OCI-LY7 (cell line): ENCODE measurements around the gene IKZF3. TPM values are rescaled to one million over a fixed set of nuclear protein-coding genes. Genes with fewer than 3 reads are reported as not detected.
A peak's percentile ranks its signal among the peaks of the same experiment; 100 is the strongest.

Experiments used
- BruUV-seq: library from RNA; stranded (reverse); fragments of 400-500 nt; replicated peaks from 2 replicates; lab custom pipeline; 2021; lab: Mats Ljungman, UMichigan
- CTCF ChIA-PET: fragments of 300-600 bp; sonication (Branson Sonifier 250); formaldehyde crosslinking; loops from one replicate; lab custom pipeline; 2022; ENCODE audit warnings: antibody characterized with exemption; ENCODE audit not compliant: unreplicated experiment; lab: Charles Lee
- POLR2A ChIA-PET: fragments of 300-600 bp; sonication (Branson Sonifier 250); formaldehyde crosslinking; loops from one replicate; lab custom pipeline; 2022; ENCODE audit warnings: antibody characterized with exemption; lab: Charles Lee
- DNase-seq: peaks from one replicate; pipeline ENCODE4 v3.0.0-alpha.2; 2015; ENCODE audit warnings: low spot score
- H2AFZ ChIP-seq: fragments of 200-600 bp; sonication (generic), shearing (Covaris generic); 2 replicates; pipeline ENCODE4 v1.6.1; 2014; ENCODE audit warnings: mild to moderate bottlenecking, antibody characterized with exemption, low read length, moderate library complexity
- H3K27ac ChIP-seq: fragments of 200-600 bp; sonication (generic); 2 replicates; pipeline ENCODE4 v1.5.1; 2014; ENCODE audit warnings: mixed run types, low read depth, mild to moderate bottlenecking, moderate library complexity, low read length, inconsistent platforms; ENCODE audit not compliant: poor library complexity, severe bottlenecking
- H3K36me3 ChIP-seq: fragments of 200-600 bp; sonication (generic); 2 replicates; pipeline ENCODE4 v1.6.1; 2014; ENCODE audit warnings: mild to moderate bottlenecking, antibody characterized with exemption, low read length, moderate library complexity, mixed read lengths; ENCODE audit not compliant: insufficient read depth
- H3K4me1 ChIP-seq: fragments of 200-600 bp; sonication (generic); 2 replicates; pipeline ENCODE4 v1.5.1; 2014; ENCODE audit warnings: mild to moderate bottlenecking, low read length; ENCODE audit not compliant: insufficient read depth, poor library complexity, severe bottlenecking
- H3K4me2 ChIP-seq: fragments of 200-600 bp; sonication (generic); 2 replicates; pipeline ENCODE4 v1.6.1; 2014; ENCODE audit warnings: mild to moderate bottlenecking, low read length
- H3K4me3 ChIP-seq: fragments of 200-600 bp; sonication (generic); 2 replicates; pipeline ENCODE4 v1.5.1; 2014; ENCODE audit warnings: mild to moderate bottlenecking, low read depth, low read length; ENCODE audit not compliant: poor library complexity, severe bottlenecking
- H3K79me2 ChIP-seq: fragments of 200-600 bp; sonication (generic); 2 replicates; pipeline ENCODE4 v1.6.1; 2016; ENCODE audit warnings: low read depth, mild to moderate bottlenecking, low read length, moderate library complexity, mixed read lengths; ENCODE audit not compliant: insufficient read depth
- H3K9me2 ChIP-seq: fragments of 200-600 bp; sonication (generic); 2 replicates; pipeline ENCODE4 v1.6.1; 2016; ENCODE audit warnings: mild to moderate bottlenecking, low read length, mixed read lengths; ENCODE audit not compliant: insufficient read depth
- H3K9me3 ChIP-seq: fragments of 200-600 bp; sonication (generic); 2 replicates; pipeline ENCODE4 v1.6.1; 2014; ENCODE audit warnings: mild to moderate bottlenecking, mixed run types, low read length, mixed read lengths
- H4K20me1 ChIP-seq: fragments of 200-600 bp; sonication (generic); 2 replicates; pipeline ENCODE4 v1.6.1; 2014; ENCODE audit warnings: mild to moderate bottlenecking, antibody characterized with exemption, low read length, moderate library complexity, mixed read lengths; ENCODE audit not compliant: insufficient read depth
- CTCF ChIP-seq: fragments of 200-600 bp; sonication (generic); conservative IDR thresholded peaks from 2 replicates; pipeline ENCODE4 v1.5.1; 2014; ENCODE audit warnings: mild to moderate bottlenecking, antibody characterized with exemption, low read length, moderate library complexity, mixed read lengths
- EZH2phosphoT487 ChIP-seq: fragments of 200-600 bp; sonication (generic); IDR thresholded peaks from 2 replicates; pipeline ENCODE4 v1.6.1; 2018; ENCODE audit warnings: low read depth, borderline replicate concordance, mild to moderate bottlenecking, mixed run types, antibody characterized with exemption, low read length, moderate library complexity, mixed read lengths
- intact Hi-C: fragments of 100-400 bp; cut with micrococcal nuclease; formaldehyde crosslinking; loops from one replicate; pipeline ENCODE4 v1.10.0; 2022; ENCODE audit not compliant: unreplicated experiment
- total RNA-seq, 2 experiments: library from RNA; depleted of rRNA in 1 of 2; stranded (reverse); fragments of >200 nt in 1 of 2; shearing (Covaris generic) in 1 of 2; gene quantifications; 2 replicates each; pipeline ENCODE4 v1.2.3, GENCODE V29; 2014 to 2022

IKZF3 gene
- total RNA-seq, 2 experiments from 2014 or later = 54.7 to 134 TPM

GRCh38 chr17:39848600-39848999, 15.5 kb downstream of the IKZF3 start:
- peak; percentile 59 for DNase-seq
- H4K20me1 ChIP-seq = peaks cover 5% of the 10 kb centered on the region; the same call in 1 of the 2 replicates
- H2AFZ ChIP-seq = no peak overlapping the region
- intact Hi-C loops = loop anchor here (5.0 kb wide), 1 partner anchor 91 kb away; no protein-coding TSS in a partner anchor
- H3K79me2 ChIP-seq = peaks cover 99% of the 10 kb centered on the region
- ChIA-PET POLR2A (interaction anchor here (0.6 to 1.1 kb wide), 9 partner anchors 11 to 77 kb away, joined by 3 to 5 read pairs (median 3); no protein-coding TSS in a partner anchor), CTCF (interaction anchor here (0.7 kb wide), 1 partner anchor 25 kb away, joined by 3 read pairs; no protein-coding TSS in a partner anchor)
- no peaks in the 10 kb centered on the region for H3K9me2 ChIP-seq
- no peak for TF ChIP-seq CTCF
- TF ChIP-seq EZH2phosphoT487 = no peak
- no TSS peak for BruUV-seq
- peak overlapping the region; percentile 20 for H3K4me3 ChIP-seq
- H3K9me3 ChIP-seq = no peaks in the 10 kb centered on the region
- H3K36me3 ChIP-seq = peaks cover 72% of the 10 kb centered on the region
- peak overlapping the region; percentile 54 for H3K4me2 ChIP-seq
- H3K4me1 ChIP-seq = peaks cover 79% of the 10 kb centered on the region
- peak overlapping the region; percentile 44 for H3K27ac ChIP-seq

GRCh38 chr17:39846205-39846604, 17.9 kb downstream of the IKZF3 start:
- no peaks in the 10 kb centered on the region for H3K9me3 ChIP-seq
- no peak overlapping the region for H3K4me3 ChIP-seq
- H3K79me2 ChIP-seq = peaks cover 99% of the 10 kb centered on the region
- intact Hi-C loops = loop anchor here (5.0 kb wide), 1 partner anchor 89 kb away; no protein-coding TSS in a partner anchor
- peaks cover 71% of the 10 kb centered on the region for H3K36me3 ChIP-seq
- TF ChIP-seq CTCF = no peak
- no peak for TF ChIP-seq EZH2phosphoT487
- peaks cover 5% of the 10 kb centered on the region; the same call in 1 of the 2 replicates for H4K20me1 ChIP-seq
- H3K4me1 ChIP-seq = peaks cover 76% of the 10 kb centered on the region
- BruUV-seq = no TSS peak
- ChIA-PET CTCF (interaction anchor here (1.4 kb wide), 1 partner anchor 13 kb away, joined by 3 read pairs; no protein-coding TSS in a partner anchor), POLR2A (interaction anchor here (0.5 to 3.1 kb wide), 5 partner anchors 15 to 69 kb away, joined by 3 to 20 read pairs (median 4); no protein-coding TSS in a partner anchor)
- no peak for DNase-seq
- no peaks in the 10 kb centered on the region for H3K9me2 ChIP-seq
- H3K27ac ChIP-seq = no peak overlapping the region
- H2AFZ ChIP-seq = no peak overlapping the region
- no peak overlapping the region for H3K4me2 ChIP-seq
